ENCODE measurements around the gene OR2AT4. TPM values are rescaled to one million over a fixed set of nuclear protein-coding genes. Genes with fewer than 3 reads are reported as not detected.

Gene OR2AT4
- total and polyA plus RNA-seq, 2 of the 8 experiments (the other 6 are each of a cell fraction or from before 2014, with no cell fraction given): not detected

DNA sequence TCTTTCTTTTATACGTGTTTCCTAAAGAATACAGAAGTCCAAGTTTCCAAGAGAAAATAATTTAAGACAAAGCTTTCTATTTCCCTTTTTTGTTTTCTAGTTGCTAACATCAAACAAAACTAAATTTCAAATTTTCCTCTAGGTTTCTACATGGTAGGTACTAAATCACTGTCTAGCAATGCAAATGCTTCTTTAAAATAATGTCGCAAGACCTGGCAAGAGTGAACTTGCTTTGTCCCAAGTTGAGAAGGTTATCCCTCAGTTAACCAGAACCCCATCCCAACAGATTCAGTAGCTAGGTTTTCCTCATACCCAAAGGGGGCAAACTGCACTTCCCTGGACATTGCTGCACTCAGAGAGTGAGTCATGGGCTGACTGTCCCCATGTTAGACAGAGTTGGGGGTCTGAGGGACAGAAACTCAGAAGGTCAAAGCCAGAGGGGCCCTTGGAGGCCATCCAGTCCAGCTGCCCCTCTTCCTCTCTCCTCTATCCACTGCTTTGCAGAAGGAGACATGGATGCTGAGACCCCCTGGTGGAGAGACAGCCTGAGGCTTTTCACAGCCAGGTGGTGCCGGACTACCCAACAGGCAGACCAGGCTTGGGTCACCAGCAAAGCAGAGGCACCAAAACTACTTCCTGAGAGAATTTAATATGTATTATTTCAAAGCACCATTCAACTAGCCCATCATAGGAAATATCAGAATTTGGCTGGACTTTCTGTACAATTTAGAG is 23.1 kb downstream of the OR2AT4 start:
- no peak for TF ChIP-seq TAF1 (IDR thresholded peaks at IDR 0.05; ENCODE audit: low read depth, low read length)
- peak in 1 of 2 experiments; percentile 26; a peak in 1 of 4 replicates for TF ChIP-seq RAD21 (IDR thresholded peaks at IDR 0.05 in 1 of 2, conservative IDR thresholded peaks at IDR 0.05 in 1 of 2; ENCODE audit: low read depth in 2 of 2, low read length in 2 of 2)
- no peak for TF ChIP-seq CHD2 (IDR thresholded peaks at IDR 0.05; ENCODE audit: low read length)
- TF ChIP-seq, protein P1, sequence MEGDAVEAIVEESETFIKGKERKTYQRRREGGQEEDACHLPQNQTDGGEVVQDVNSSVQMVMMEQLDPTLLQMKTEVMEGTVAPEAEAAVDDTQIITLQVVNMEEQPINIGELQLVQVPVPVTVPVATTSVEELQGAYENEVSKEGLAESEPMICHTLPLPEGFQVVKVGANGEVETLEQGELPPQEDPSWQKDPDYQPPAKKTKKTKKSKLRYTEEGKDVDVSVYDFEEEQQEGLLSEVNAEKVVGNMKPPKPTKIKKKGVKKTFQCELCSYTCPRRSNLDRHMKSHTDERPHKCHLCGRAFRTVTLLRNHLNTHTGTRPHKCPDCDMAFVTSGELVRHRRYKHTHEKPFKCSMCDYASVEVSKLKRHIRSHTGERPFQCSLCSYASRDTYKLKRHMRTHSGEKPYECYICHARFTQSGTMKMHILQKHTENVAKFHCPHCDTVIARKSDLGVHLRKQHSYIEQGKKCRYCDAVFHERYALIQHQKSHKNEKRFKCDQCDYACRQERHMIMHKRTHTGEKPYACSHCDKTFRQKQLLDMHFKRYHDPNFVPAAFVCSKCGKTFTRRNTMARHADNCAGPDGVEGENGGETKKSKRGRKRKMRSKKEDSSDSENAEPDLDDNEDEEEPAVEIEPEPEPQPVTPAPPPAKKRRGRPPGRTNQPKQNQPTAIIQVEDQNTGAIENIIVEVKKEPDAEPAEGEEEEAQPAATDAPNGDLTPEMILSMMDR (IDR thresholded peaks at IDR 0.05; ENCODE audit: control extremely low read depth in 1 of 3, insufficient read depth in 1 of 3, low read depth in 1 of 3, low read length in 3 of 3): peak in 2 of 3 experiments; percentile 23 to 47; a peak in 3 of 4 replicates

More for the DNA sequence above, 23.1 kb downstream of the OR2AT4 start:
- no peak overlapping the region for H4K8ac ChIP-seq (ENCODE audit: extremely low read depth, insufficient read depth, low read length)
- no peak overlapping the region for H2BK15ac ChIP-seq (ENCODE audit: low read length)
- H3K23ac ChIP-seq (ENCODE audit: insufficient read length): no peak overlapping the region
- H3K4me3 ChIP-seq (ENCODE audit: extremely low read depth in 1 of 4, insufficient read depth in 2 of 4, low read depth in 3 of 4, low read length in 4 of 4): no peak overlapping the region
- H3K56ac ChIP-seq (replicated peaks; ENCODE audit: insufficient read length, low read depth, low read length): no peak overlapping the region
- ChIA-PET POLR2A (ENCODE audit: partially characterized antibody) (interaction anchor here (1.0 kb wide), 1 partner anchor 15 kb away, joined by 3 read pairs; no protein-coding TSS in a partner anchor), CTCF (ENCODE audit: partially characterized antibody) (interaction anchor here (0.8 to 2.6 kb wide), 10 partner anchors 8 to 176 kb away, joined by 3 to 13 read pairs (median 3); no protein-coding TSS in a partner anchor)
- H3K27ac ChIP-seq (ENCODE audit: low read depth, low read length): no peak overlapping the region
- DNase-seq (ENCODE audit: low read depth in 1 of 2, low spot score in 2 of 2) (no peak), FAIRE-seq (no peak)
- no peak overlapping the region for H3K18ac ChIP-seq (ENCODE audit: extremely low read depth, low read length)
- no peak overlapping the region for H4K91ac ChIP-seq (replicated peaks; ENCODE audit: insufficient read length, low read length)
- no peak overlapping the region for H3K4me2 ChIP-seq (ENCODE audit: insufficient read depth in 1 of 2, low read depth in 2 of 2, low read length in 2 of 2)
- no peak overlapping the region for H4K5ac ChIP-seq (ENCODE audit: insufficient read length, low read depth, low read length)
- no peak overlapping the region for H3K9ac ChIP-seq (replicated peaks in 1 of 4; ENCODE audit: extremely low read depth in 1 of 4, low read depth in 3 of 4, low read length in 3 of 4)
- peaks cover 0 to 2% (median 0%) of the 10 kb centered on the region in 4 experiments; a peak in 1 of 7 replicates for H3K4me1 ChIP-seq (replicated peaks in 1 of 4; ENCODE audit: control insufficient read depth in 3 of 4, insufficient read depth in 4 of 4, low read length in 3 of 4)
- no peak overlapping the region for H2AFZ ChIP-seq (ENCODE audit: low read length)
- no peaks in the 10 kb centered on the region for H3K23me2 ChIP-seq (ENCODE audit: low read depth, low read length)
- no peak overlapping the region for H2BK12ac ChIP-seq (ENCODE audit: low read depth, low read length)
- no peaks in the 10 kb centered on the region for H3K79me2 ChIP-seq (ENCODE audit: control insufficient read depth in 1 of 2, insufficient read depth in 2 of 2, low read length in 2 of 2)
- H2BK5ac ChIP-seq (ENCODE audit: low read depth, low read length): no peak overlapping the region
- no peaks in the 10 kb centered on the region for H4K20me1 ChIP-seq (replicated peaks in 1 of 2; ENCODE audit: control insufficient read depth in 1 of 2, insufficient read depth in 2 of 2, low read length in 2 of 2)
- no peak overlapping the region for H2BK20ac ChIP-seq (ENCODE audit: low read length)
- no peaks in the 10 kb centered on the region for H3K36me3 ChIP-seq (ENCODE audit: control insufficient read depth in 2 of 4, insufficient read depth in 4 of 4, low read length in 3 of 4)
- no peak overlapping the region for H3K4ac ChIP-seq (replicated peaks; ENCODE audit: insufficient read length, low read depth, low read length)
- H2BK120ac ChIP-seq (replicated peaks; ENCODE audit: low read depth, low read length): no peak overlapping the region
- H3K27me3 ChIP-seq (replicated peaks in 1 of 4; ENCODE audit: control insufficient read depth in 3 of 4, extremely low read depth in 1 of 4, insufficient read depth in 3 of 4, low read length in 3 of 4): no peaks in the 10 kb centered on the region
- 92% methylated on average over 3 of the region's 3 CpGs; no CpG with 5 or more reads in 1 of the 2 experiments for WGBS, 2 experiments (ENCODE audit: extremely low coverage in 1 of 2, insufficient coverage in 1 of 2, insufficient read length in 1 of 2, insufficient replicate concordance in 2 of 2, low coverage in 1 of 2, low lambda C conversion rate in 2 of 2, missing lambda C conversion rate in 1 of 2)
- H3K79me1 ChIP-seq (ENCODE audit: low read depth, low read length): no peaks in the 10 kb centered on the region
- no peak overlapping the region for H2AK5ac ChIP-seq (ENCODE audit: low read depth, low read length)
- no peaks in the 10 kb centered on the region for H3K9me3 ChIP-seq (ENCODE audit: insufficient read depth in 2 of 2, low read depth in 1 of 2, low read length in 1 of 2)
- H3K14ac ChIP-seq (ENCODE audit: insufficient read length): no peak overlapping the region
